Left cardiac atrium (tissue), 4 donors: ENCODE results near the gene CARM1. TPM values are rescaled to one million over a fixed set of nuclear protein-coding genes. Genes with fewer than 3 reads are reported as not detected.
"Not testable (repeated sequence)": the region's sequence is repeated elsewhere in the genome, so short reads cannot be mapped to it uniquely, and the experiment has no call there.

Experiments
- ATAC-seq, 2 donors: fragments of 200-7000 bp; cut with Tn5 transposase; one replicate each; pipeline ENCODE4 v1.9.1; 2020; ENCODE audit warnings: mild to moderate bottlenecking in 2 of 2, moderate library complexity in 2 of 2
- DNase-seq: peaks from one replicate; pipeline ENCODE4 v3.0.0-alpha.2; 2020
- intact Hi-C, 2 donors: fragments of 100-400 bp; cut with DNase I; formaldehyde crosslinking; loops; one replicate each; pipeline versions ENCODE4 v1.14.1 to v1.15.1; 2022 to 2023
- total RNA-seq, 2 donors: library from RNA; stranded (reverse); fragmentation: NEBNext Ultra II Directional; extraction: Animal tissue kit (Norgen Biotek cat#: 25700); gene quantifications; one replicate each; pipeline ENCODE4 v1.2.1, GENCODE V29; 2021
- donor health status: DM: no; HTN: yes; CAD: no.
- donor health status: DM: no; HTN: yes; CAD: no; lungs with severe emphysema.
- donor health status: DM: yes; HTN: yes; CAD: no.
- donor health status: Dilated cardiomyopathy.

The CARM1 gene
- total RNA-seq, 2 donors from 2014 or later = 31.9 to 32.4 TPM

GRCh38 chr19:10839114-10840050, 32.0 kb upstream of the CARM1 start:
- DNase-seq = no peak
- intact Hi-C loops = no loop called here
- no peak for ATAC-seq

- no peak for ATAC-seq
- DNase-seq = no peak
- intact Hi-C loops = no loop called here
Observed at GRCh38 chr19:10842788-10843187, 28.6 kb upstream of the CARM1 start.

- intact Hi-C loops = no loop called here
- ATAC-seq = no peak
- DNase-seq = no peak
Observed at GRCh38 chr19:10846500-10847202, 24.7 kb upstream of the CARM1 start.

- no peak for DNase-seq
- intact Hi-C loops = no loop called here
Observed at GRCh38 chr19:10848230-10848856, 23.0 kb upstream of the CARM1 start, which contains the start of gene C19orf38. Gene C19orf38 (plus strand): TSS chr19:10848415. CDS start chr19:10848509, 94 bp downstream.

GRCh38 chr19:10850631-10851030, 20.7 kb upstream of the CARM1 start:
- ATAC-seq = no peak
- no peak for DNase-seq
- intact Hi-C loops = no loop called here

More at GRCh38 chr19:10848230-10848856, 23.0 kb upstream of the CARM1 start, which contains the start of gene C19orf38:
- peak in 1 of 2 donors; percentile 44 for ATAC-seq

GRCh38 chr19:10852098-10852800, 19.1 kb upstream of the CARM1 start:
- DNase-seq = no peak
- no peak for ATAC-seq
- intact Hi-C loops = no loop called here

- no peak for DNase-seq
- intact Hi-C loops = no loop called here
- no peak for ATAC-seq
Observed at GRCh38 chr19:10852941-10853340, 18.4 kb upstream of the CARM1 start.

GRCh38 chr19:10854350-10855089, 16.8 kb upstream of the CARM1 start:
- DNase-seq (no peak), ATAC-seq (no peak)
- intact Hi-C loops = no loop called here

GRCh38 chr19:10855879-10856522, 15.4 kb upstream of the CARM1 start:
- intact Hi-C loops = no loop called here
- no peak for DNase-seq
- no peak for ATAC-seq

GRCh38 chr19:10856899-10857298, 14.5 kb upstream of the CARM1 start:
- ATAC-seq, intact Hi-C loops, DNase-seq: not testable (repeated sequence)

GRCh38 chr19:10858204-10858828, 13.0 kb upstream of the CARM1 start:
- no peak for DNase-seq
- ATAC-seq = no peak
- intact Hi-C loops = no loop called here

GRCh38 chr19:10861103-10861651, 10.2 kb upstream of the CARM1 start:
- DNase-seq (no peak), ATAC-seq (no peak)
- intact Hi-C loops = loop anchor here in 1 of 2 donors (5.0 kb wide), 1 partner anchor 144 kb away; the partner anchor contains the start of gene DNM2

GRCh38 chr19:10862561-10863106, 8.7 kb upstream of the CARM1 start:
- DNase-seq = no peak
- intact Hi-C loops = loop anchor here in 1 of 2 donors (5.0 kb wide), 1 partner anchor 145 kb away; the partner anchor contains the start of gene DNM2
- ATAC-seq = no peak

- DNase-seq = no peak
- intact Hi-C loops = loop anchor here in 1 of 2 donors (5.0 kb wide), 1 partner anchor 146 kb away; the partner anchor contains the start of gene DNM2
- peak in 1 of 2 donors; percentile 19 for ATAC-seq
Observed at GRCh38 chr19:10863107-10863717, 8.1 kb upstream of the CARM1 start.

- peak; percentile 83 to 87 for ATAC-seq
Observed at GRCh38 chr19:10864538-10864899, 6.8 kb upstream of the CARM1 start.

GRCh38 chr19:10866495-10866894, 4.9 kb upstream of the CARM1 start:
- DNase-seq = no peak
- intact Hi-C loops = loop anchor here in 1 of 2 donors (5.0 kb wide), 1 partner anchor 94 kb away; no protein-coding TSS in a partner anchor
- no peak for ATAC-seq

More at GRCh38 chr19:10864538-10864899, 6.8 kb upstream of the CARM1 start:
- intact Hi-C loops = loop anchor here in 1 of 2 donors (5.0 kb wide), 1 partner anchor 147 kb away; the partner anchor contains the start of gene DNM2
- DNase-seq = peak; percentile 89
